Hematopoietic multipotent progenitor cell treated with erythropoietin and hydrocortisone succinate and interleukin-3 and kit ligand, for 6 days (in vitro differentiated cells): ENCODE results near the gene CTAG1A.
"Not testable (repeated sequence)": the region's sequence is repeated elsewhere in the genome, so short reads cannot be mapped to it uniquely, and the experiment has no call there.

ENCODE experiments used
- DNase-seq: peaks from one replicate; pipeline ENCODE4 v3.0.0-alpha.2; 2015

The CTAG1A gene

GRCh38 chrX:154575076-154575475, 9.9 kb upstream of the CTAG1A start:
- DNase-seq, result not testable (repeated sequence)

- DNase-seq, result not testable (repeated sequence)
Measured at GRCh38 chrX:154582994-154583393, 1.9 kb upstream of the CTAG1A start.

- not testable (repeated sequence) for DNase-seq
Measured at GRCh38 chrX:154590415-154590814, 5.5 kb downstream of the CTAG1A start.

- no peak for DNase-seq
Measured at GRCh38 chrX:154592505-154592904, 7.6 kb downstream of the CTAG1A start.

- no peak for DNase-seq
Measured at GRCh38 chrX:154593201-154593600, 8.3 kb downstream of the CTAG1A start.

- no peak for DNase-seq
Measured at GRCh38 chrX:154594491-154594890, 9.6 kb downstream of the CTAG1A start.

- DNase-seq, result no peak
Measured at GRCh38 chrX:154595559-154596249, 10.8 kb downstream of the CTAG1A start.

- peak; percentile 7 for DNase-seq
Measured at GRCh38 chrX:154596290-154596929, 11.5 kb downstream of the CTAG1A start.

GRCh38 chrX:154597221-154597620, 12.3 kb downstream of the CTAG1A start:
- no peak for DNase-seq

GRCh38 chrX:154598656-154599055, 13.7 kb downstream of the CTAG1A start:
- DNase-seq, result no peak

GRCh38 chrX:154599531-154599930, 14.6 kb downstream of the CTAG1A start:
- DNase-seq, result no peak

- no peak for DNase-seq
Measured at GRCh38 chrX:154600759-154601374, 15.9 kb downstream of the CTAG1A start.

GRCh38 chrX:154602226-154602625, 17.3 kb downstream of the CTAG1A start:
- DNase-seq, result no peak

- no peak for DNase-seq
Measured at GRCh38 chrX:154602766-154603437, 18.0 kb downstream of the CTAG1A start.

- DNase-seq, result peak; percentile 6
Measured at GRCh38 chrX:154603438-154604430, 18.8 kb downstream of the CTAG1A start.

- no peak for DNase-seq
Measured at GRCh38 chrX:154605566-154605965, 20.6 kb downstream of the CTAG1A start.

GRCh38 chrX:154607370-154607769, 22.4 kb downstream of the CTAG1A start:
- DNase-seq, result no peak

- not testable (repeated sequence) for DNase-seq
Measured at GRCh38 chrX:154607976-154608375, 23.0 kb downstream of the CTAG1A start.

- not testable (repeated sequence) for DNase-seq
Measured at GRCh38 chrX:154608823-154609222, 23.9 kb downstream of the CTAG1A start.

- DNase-seq, result not testable (repeated sequence)
Measured at GRCh38 chrX:154611146-154611545, 26.2 kb downstream of the CTAG1A start.

- DNase-seq, result not testable (repeated sequence)
Measured at GRCh38 chrX:154613586-154613985, 28.7 kb downstream of the CTAG1A start.

- DNase-seq, result not testable (repeated sequence)
Measured at GRCh38 chrX:154619182-154619581, 34.2 kb downstream of the CTAG1A start, which contains the start of gene CTAG1B. Gene CTAG1B, minus strand, starts transcription at chrX:154619282. Its CDS starts 64 bp downstream, at chrX:154619218.
